ENCODE data around the gene RNF207.

RNF207 gene

DNA sequence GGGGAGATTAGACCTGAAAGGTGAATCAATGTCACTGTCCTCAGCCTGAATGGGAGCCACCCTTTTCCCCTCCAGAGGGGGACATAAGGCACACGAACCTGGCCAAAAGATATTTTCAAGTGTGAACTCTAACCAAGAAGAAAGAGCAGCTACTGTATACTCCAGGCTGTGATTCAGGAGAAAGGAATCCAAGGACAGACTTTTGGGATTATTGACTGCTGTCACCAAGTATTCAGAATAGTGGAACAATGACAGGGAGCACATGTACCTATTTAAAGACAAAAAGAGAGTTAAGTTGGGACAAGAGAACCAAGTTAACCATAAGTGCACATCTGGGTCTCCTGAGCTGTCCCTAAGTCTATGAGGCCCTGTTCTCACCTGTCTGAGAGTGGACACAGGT is 27.5 kb downstream of the RNF207 start:
- H3K27me3 ChIP-seq (ENCODE audit: control insufficient read depth in 1 of 2, insufficient read depth in 2 of 2, low read length in 2 of 2) = no peaks in the 10 kb centered on the region
- no peaks in the 10 kb centered on the region for H3K9me3 ChIP-seq (ENCODE audit: control insufficient read depth in 1 of 2, low read length in 2 of 2)
- H3K36me3 ChIP-seq (ENCODE audit: control insufficient read depth in 1 of 2, insufficient read depth in 2 of 2, low read length in 2 of 2) = peaks cover 17 to 36% of the 10 kb centered on the region in 2 donors
- H3K27ac ChIP-seq (ENCODE audit: low read depth, low read length) = no peak overlapping the region
- H3K9ac ChIP-seq (ENCODE audit: low read depth in 1 of 2, low read length in 2 of 2) = no peak overlapping the region
- H3K4me3 ChIP-seq (ENCODE audit: low read depth in 1 of 2, low read length in 2 of 2) = no peak overlapping the region
- peaks cover 11 to 14% of the 10 kb centered on the region in 2 donors for H3K4me1 ChIP-seq (ENCODE audit: control insufficient read depth in 1 of 2, insufficient read depth in 2 of 2, low read length in 2 of 2)

DNA sequence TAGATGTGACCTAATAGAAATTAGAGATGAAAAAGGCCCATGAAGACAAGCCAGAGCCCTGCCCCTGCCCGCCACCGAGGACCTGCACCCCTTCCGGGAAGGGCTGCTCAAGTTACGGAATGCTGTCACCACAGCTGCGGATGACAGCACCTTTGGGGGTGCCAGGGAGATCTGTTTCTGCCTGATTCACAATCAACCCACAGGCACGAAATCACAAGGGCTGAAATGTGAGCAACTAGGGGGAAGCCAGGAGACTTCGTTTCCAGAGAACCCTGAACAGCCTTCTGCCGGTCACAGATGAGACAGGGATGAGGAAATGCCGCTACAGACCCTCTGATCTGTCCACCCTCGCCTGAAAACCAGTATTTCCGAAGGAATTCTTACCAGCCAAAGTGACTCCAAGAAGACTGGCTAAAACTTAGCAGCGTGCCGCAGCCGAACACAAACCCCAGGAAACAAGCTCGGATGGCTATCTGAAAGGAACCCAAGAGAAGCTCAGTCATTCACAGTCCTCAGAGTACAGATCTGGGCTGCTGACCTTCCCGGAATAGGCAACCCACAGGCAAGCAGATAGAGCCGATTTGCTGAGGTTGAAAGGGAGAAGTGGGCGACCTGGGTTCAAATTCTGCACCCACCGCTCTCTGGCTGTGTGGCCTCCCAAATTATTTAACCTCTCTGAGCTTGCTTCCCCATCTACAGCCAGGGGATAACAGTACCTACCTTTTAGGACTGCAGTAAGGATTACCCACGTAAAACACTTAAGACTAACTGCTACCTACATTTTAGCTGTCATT is 28.8 kb downstream of the RNF207 start:
- Histone ChIP-seq H3K27me3 (ENCODE audit: control insufficient read depth in 1 of 2, insufficient read depth in 2 of 2, low read length in 2 of 2) (peaks cover 0 to 8% of the 10 kb centered on the region in 2 donors), H3K4me1 (ENCODE audit: control insufficient read depth in 1 of 2, insufficient read depth in 2 of 2, low read length in 2 of 2) (peaks cover 11 to 14% of the 10 kb centered on the region in 2 donors), H3K9me3 (ENCODE audit: control insufficient read depth in 1 of 2, low read length in 2 of 2) (no peaks in the 10 kb centered on the region), H3K36me3 (ENCODE audit: control insufficient read depth in 1 of 2, insufficient read depth in 2 of 2, low read length in 2 of 2) (peaks cover 17 to 28% of the 10 kb centered on the region in 2 donors), H3K9ac (ENCODE audit: low read depth in 1 of 2, low read length in 2 of 2) (peak overlapping the region; percentile 52 to 55), H3K27ac (ENCODE audit: low read depth, low read length) (no peak overlapping the region), H3K4me3 (ENCODE audit: low read depth in 1 of 2, low read length in 2 of 2) (peak overlapping the region; percentile 77 to 81)

DNA sequence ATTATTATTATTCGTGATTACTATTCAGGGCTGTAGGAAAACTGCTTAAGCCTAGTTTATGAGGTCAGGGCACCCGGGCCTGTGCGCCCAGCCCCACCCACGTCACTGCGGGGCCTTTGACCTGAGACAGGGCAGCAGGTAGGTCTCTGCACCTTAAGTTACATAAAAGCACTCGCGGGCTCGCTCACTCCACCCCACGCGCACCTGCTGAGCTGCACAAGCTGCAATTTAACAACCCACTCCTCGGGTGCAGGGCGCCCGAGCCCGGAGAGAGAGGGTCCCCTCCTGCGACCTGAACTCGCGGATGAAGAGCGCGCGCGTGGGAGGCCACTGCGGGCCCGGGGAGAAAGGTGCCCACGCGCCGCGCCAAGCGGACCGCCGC is 29.4 kb downstream of the RNF207 start:
- H3K36me3 ChIP-seq (ENCODE audit: control insufficient read depth in 1 of 2, insufficient read depth in 2 of 2, low read length in 2 of 2) = peaks cover 17 to 22% of the 10 kb centered on the region in 2 donors
- no peaks in the 10 kb centered on the region for H3K9me3 ChIP-seq (ENCODE audit: control insufficient read depth in 1 of 2, low read length in 2 of 2)
- peak overlapping the region; percentile 52 to 55 for H3K9ac ChIP-seq (ENCODE audit: low read depth in 1 of 2, low read length in 2 of 2)
- peaks cover 11 to 14% of the 10 kb centered on the region in 2 donors for H3K4me1 ChIP-seq (ENCODE audit: control insufficient read depth in 1 of 2, insufficient read depth in 2 of 2, low read length in 2 of 2)
- peak overlapping the region; percentile 77 to 81 for H3K4me3 ChIP-seq (ENCODE audit: low read depth in 1 of 2, low read length in 2 of 2)
- no peak overlapping the region for H3K27ac ChIP-seq (ENCODE audit: low read depth, low read length)
- H3K27me3 ChIP-seq (ENCODE audit: control insufficient read depth in 1 of 2, insufficient read depth in 2 of 2, low read length in 2 of 2) = peaks cover 5 to 10% of the 10 kb centered on the region in 2 donors

DNA sequence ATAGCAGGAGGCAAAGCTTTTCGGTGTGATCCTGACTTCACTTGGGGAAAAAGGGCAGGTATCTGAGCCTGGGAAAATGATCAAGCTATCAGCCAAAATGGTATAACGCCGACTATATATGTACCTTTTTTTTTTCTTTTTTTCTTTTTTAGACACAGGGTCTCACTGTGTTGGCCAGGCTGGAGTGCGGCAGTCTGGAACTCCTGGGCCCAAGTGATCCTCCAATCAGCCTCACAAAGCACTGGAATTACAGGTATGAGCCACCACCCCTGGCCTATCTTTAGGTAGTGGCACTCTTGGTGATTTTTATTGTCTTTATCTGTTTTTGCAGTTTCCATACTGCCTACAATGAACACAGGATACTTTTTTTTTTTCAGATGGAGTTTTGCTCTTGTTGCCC is 31.2 kb downstream of the RNF207 start:
- Histone ChIP-seq H3K27me3 (ENCODE audit: control insufficient read depth in 1 of 2, insufficient read depth in 2 of 2, low read length in 2 of 2) (peaks cover 20 to 21% of the 10 kb centered on the region in 2 donors), H3K9me3 (ENCODE audit: control insufficient read depth in 1 of 2, low read length in 2 of 2) (no peaks in the 10 kb centered on the region), H3K27ac (ENCODE audit: low read depth, low read length) (no peak overlapping the region), H3K9ac (ENCODE audit: low read depth in 1 of 2, low read length in 2 of 2) (no peak overlapping the region), H3K4me1 (ENCODE audit: control insufficient read depth in 1 of 2, insufficient read depth in 2 of 2, low read length in 2 of 2) (peaks cover 11 to 14% of the 10 kb centered on the region in 2 donors), H3K36me3 (ENCODE audit: control insufficient read depth in 1 of 2, insufficient read depth in 2 of 2, low read length in 2 of 2) (peaks cover 8 to 11% of the 10 kb centered on the region in 2 donors), H3K4me3 (ENCODE audit: low read depth in 1 of 2, low read length in 2 of 2) (no peak overlapping the region)

DNA sequence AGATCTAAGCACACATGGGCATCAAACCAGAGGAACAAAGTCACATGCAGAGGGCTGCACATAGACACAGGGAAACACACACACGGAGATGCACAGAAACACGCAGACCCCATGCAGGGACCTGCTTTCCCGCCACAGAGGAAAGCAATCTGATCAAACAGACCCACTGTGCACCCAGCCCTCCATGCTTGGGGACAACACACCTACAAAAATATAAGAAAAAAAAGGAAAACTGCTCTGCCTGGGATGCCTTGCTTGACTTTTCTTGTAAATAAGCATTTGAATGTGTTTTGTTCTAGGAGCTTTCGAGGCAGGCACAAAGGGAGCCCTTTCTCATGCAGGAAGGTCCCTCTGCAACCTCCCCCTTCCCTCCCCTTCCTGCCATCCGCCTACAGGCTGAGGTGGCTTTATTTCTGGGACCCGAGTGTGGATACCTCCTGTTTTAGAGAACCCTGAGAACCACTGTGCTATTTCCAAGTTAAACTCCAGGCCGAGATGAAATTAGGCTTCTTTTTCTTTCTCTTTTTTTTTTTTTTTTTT is 33.4 kb downstream of the RNF207 start:
- Histone ChIP-seq H3K27me3 (ENCODE audit: control insufficient read depth in 1 of 2, insufficient read depth in 2 of 2, low read length in 2 of 2) (peaks cover 36% of the 10 kb centered on the region in 2 donors), H3K36me3 (ENCODE audit: control insufficient read depth in 1 of 2, insufficient read depth in 2 of 2, low read length in 2 of 2) (no peaks in the 10 kb centered on the region), H3K27ac (ENCODE audit: low read depth, low read length) (no peak overlapping the region), H3K4me1 (ENCODE audit: control insufficient read depth in 1 of 2, insufficient read depth in 2 of 2, low read length in 2 of 2) (peaks cover 9 to 10% of the 10 kb centered on the region in 2 donors), H3K9ac (ENCODE audit: low read depth in 1 of 2, low read length in 2 of 2) (no peak overlapping the region), H3K4me3 (ENCODE audit: low read depth in 1 of 2, low read length in 2 of 2) (no peak overlapping the region), H3K9me3 (ENCODE audit: control insufficient read depth in 1 of 2, low read length in 2 of 2) (no peaks in the 10 kb centered on the region)

DNA sequence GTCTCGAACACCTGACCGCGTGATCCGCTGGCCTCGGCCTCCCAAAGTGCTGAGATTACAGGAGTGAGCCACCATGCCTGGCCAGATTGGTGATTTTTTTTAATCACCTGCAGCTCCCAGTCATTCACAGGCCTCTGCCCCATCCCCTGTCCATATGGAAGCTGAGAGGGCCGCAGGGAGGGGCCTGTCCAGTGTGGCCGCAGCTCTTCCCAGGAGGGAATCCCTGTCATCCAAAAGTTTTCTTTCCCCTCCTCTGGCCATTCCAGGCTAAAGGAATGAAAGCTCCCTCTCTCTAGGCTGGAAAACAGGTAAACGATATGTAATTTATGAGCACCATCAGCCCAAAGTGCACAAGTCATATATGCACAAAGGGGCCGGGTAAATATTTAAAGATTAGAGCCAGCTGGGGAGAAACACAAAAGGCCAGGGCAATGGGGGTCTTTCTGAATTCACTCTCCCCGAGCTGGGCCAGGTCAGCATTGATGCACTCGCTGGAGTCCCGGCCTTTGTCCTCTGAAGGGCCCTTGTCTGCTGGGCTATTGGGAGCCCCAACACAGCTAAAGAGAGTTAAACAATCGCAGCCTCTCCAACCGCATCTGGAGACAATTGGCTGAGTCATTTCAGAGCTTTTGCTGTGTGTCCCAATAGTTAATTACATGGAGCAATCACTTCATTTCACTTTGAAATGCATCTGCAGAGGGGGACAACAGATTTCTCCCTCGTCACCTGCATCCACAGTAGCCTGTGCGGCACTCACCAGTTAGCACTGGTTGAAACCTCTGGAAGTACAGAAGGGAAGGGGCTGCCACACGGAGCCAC is 34.2 kb downstream of the RNF207 start:
- Histone ChIP-seq H3K9ac (ENCODE audit: low read depth in 1 of 2, low read length in 2 of 2) (no peak overlapping the region), H3K4me3 (ENCODE audit: low read depth in 1 of 2, low read length in 2 of 2) (no peak overlapping the region), H3K27me3 (ENCODE audit: control insufficient read depth in 1 of 2, insufficient read depth in 2 of 2, low read length in 2 of 2) (peaks cover 41% of the 10 kb centered on the region in 2 donors), H3K36me3 (ENCODE audit: control insufficient read depth in 1 of 2, insufficient read depth in 2 of 2, low read length in 2 of 2) (no peaks in the 10 kb centered on the region), H3K9me3 (ENCODE audit: control insufficient read depth in 1 of 2, low read length in 2 of 2) (no peaks in the 10 kb centered on the region), H3K27ac (ENCODE audit: low read depth, low read length) (no peak overlapping the region), H3K4me1 (ENCODE audit: control insufficient read depth in 1 of 2, insufficient read depth in 2 of 2, low read length in 2 of 2) (peaks cover under 1 to 2% of the 10 kb centered on the region in 2 donors)

DNA sequence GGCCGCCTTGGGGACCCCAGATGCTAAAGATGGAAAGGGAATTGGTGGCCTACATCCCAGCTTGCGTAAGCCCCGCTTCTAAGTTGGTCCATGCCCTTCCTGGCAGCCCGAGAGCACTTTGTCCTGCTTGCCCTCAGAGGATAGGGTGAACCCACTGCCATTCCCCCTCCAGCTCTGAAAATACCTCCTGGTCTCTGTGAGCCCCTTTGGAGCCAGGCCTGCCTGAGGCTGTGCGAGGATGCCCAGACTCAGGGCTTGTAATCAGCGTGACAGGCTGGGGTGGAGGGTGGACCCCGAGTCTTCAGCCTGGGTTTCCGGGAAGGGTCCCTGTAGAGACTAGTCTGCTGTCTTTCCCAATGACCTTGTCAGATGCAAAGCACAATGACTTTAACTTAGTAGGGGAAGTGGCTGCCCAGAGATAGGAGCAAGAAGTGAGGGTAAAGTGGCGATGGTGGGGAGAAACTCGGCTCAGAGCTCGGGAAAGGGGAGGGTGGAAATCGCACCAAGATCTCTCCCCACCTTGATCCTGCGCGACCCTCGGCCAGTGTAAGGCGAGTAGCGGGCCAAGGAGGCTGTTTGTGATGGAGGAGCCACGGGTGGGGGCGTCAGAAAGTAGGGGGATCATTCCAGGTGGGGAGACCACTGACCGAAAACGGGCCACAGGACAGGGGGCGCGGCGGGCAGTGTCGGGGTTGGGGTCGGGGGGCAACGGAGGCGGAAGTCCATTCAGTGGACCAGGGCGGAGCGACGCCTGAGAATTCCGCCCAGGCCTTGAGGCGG is 35.4 kb downstream of the RNF207 start:
- peaks cover 45% of the 10 kb centered on the region in 2 donors for H3K27me3 ChIP-seq (ENCODE audit: control insufficient read depth in 1 of 2, insufficient read depth in 2 of 2, low read length in 2 of 2)
- peaks cover 3 to 8% of the 10 kb centered on the region in 2 donors for H3K4me1 ChIP-seq (ENCODE audit: control insufficient read depth in 1 of 2, insufficient read depth in 2 of 2, low read length in 2 of 2)
- no peak overlapping the region for H3K4me3 ChIP-seq (ENCODE audit: low read depth in 1 of 2, low read length in 2 of 2)
- H3K27ac ChIP-seq (ENCODE audit: low read depth, low read length) = no peak overlapping the region
- no peaks in the 10 kb centered on the region for H3K36me3 ChIP-seq (ENCODE audit: control insufficient read depth in 1 of 2, insufficient read depth in 2 of 2, low read length in 2 of 2)
- no peaks in the 10 kb centered on the region for H3K9me3 ChIP-seq (ENCODE audit: control insufficient read depth in 1 of 2, low read length in 2 of 2)
- no peak overlapping the region for H3K9ac ChIP-seq (ENCODE audit: low read depth in 1 of 2, low read length in 2 of 2)

DNA sequence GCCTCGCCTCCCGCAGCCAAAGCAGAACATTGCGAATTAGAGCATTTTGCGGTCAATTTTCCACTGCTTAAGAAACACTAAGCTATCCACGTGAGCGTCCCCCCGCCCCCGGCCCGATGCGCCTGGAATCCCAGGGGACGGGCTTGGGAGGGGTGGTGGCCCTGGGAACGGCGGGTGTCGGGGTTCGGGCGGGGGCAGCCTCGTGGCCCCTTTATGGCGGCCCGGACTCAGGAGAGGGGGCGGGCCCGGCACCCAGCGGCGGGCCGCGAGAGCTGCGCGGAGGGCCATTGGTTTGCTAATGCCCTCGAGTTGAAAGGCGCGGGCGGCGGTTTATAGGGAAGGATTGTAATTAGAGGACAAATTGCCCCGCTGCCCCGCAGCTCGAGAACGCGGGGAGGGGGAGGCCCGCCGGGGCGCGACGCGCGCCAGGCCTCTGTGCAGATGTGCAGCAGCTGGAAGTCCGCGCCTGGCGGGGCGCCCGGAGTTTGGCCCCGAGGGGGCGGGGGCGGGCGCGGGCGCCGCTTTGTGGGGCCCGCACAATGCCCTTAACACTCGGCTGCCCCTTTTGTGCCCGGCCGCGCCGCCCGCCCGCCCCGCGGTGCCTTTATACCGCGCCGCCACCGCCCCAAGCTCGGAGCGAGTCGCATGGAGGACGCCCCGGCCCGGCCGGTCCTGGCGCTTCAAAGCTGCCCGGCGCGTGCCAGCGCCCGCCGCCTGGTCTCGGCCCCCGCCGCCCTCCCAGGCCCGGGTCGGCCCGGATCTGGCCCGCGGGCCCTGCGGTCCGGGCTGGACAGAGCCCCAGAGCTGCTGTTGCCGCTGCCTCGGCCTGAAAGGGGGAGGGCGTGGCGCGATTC is 36.2 kb downstream of the RNF207 start:
- peaks cover 7 to 14% of the 10 kb centered on the region in 2 donors for H3K4me1 ChIP-seq (ENCODE audit: control insufficient read depth in 1 of 2, insufficient read depth in 2 of 2, low read length in 2 of 2)
- H3K36me3 ChIP-seq (ENCODE audit: control insufficient read depth in 1 of 2, insufficient read depth in 2 of 2, low read length in 2 of 2) = no peaks in the 10 kb centered on the region
- H3K9ac ChIP-seq (ENCODE audit: low read depth in 1 of 2, low read length in 2 of 2) = no peak overlapping the region
- no peak overlapping the region for H3K4me3 ChIP-seq (ENCODE audit: low read depth in 1 of 2, low read length in 2 of 2)
- no peaks in the 10 kb centered on the region for H3K9me3 ChIP-seq (ENCODE audit: control insufficient read depth in 1 of 2, low read length in 2 of 2)
- no peak overlapping the region for H3K27ac ChIP-seq (ENCODE audit: low read depth, low read length)
- peaks cover 49 to 50% of the 10 kb centered on the region in 2 donors for H3K27me3 ChIP-seq (ENCODE audit: control insufficient read depth in 1 of 2, insufficient read depth in 2 of 2, low read length in 2 of 2)

Measured in duodenal mucosa (tissue), 2 donors.